PC-9 (cell line): ENCODE results near the gene STX1A. TPM values are rescaled to one million over a fixed set of nuclear protein-coding genes. Genes with fewer than 3 reads are reported as not detected.

Source experiments
- BruUV-seq: library from RNA; stranded (reverse); fragments of 400-500 nt; replicated peaks from 2 replicates; lab custom pipeline; 2021; lab: Mats Ljungman, UMichigan
- CTCF ChIA-PET: fragments of 300-600 bp; sonication (Branson Sonifier 250); formaldehyde crosslinking; loops from one replicate; lab custom pipeline; 2022; ENCODE audit warnings: antibody characterized with exemption; lab: Charles Lee
- POLR2A ChIA-PET: fragments of 300-600 bp; sonication (Branson Sonifier 250); formaldehyde crosslinking; loops from one replicate; lab custom pipeline; 2022; ENCODE audit warnings: antibody characterized with exemption; ENCODE audit not compliant: unreplicated experiment; lab: Charles Lee
- DNase-seq, 2 experiments: peaks; one replicate each; pipeline versions ENCODE4 v3.0.0 to v3.0.0-alpha.2; 2015 to 2022; ENCODE audit warnings: mixed read lengths in 1 of 2
- H2AFZ ChIP-seq: fragments of 200-600 bp; sonication (generic); 2 replicates; pipeline ENCODE4 v1.8.1; 2017; ENCODE audit warnings: antibody characterized with exemption
- H3F3A ChIP-seq: fragments of 200-600 bp; sonication (generic); 2 replicates; pipeline ENCODE4 v1.8.1; 2017; ENCODE audit warnings: antibody characterized with exemption, mild to moderate bottlenecking, low read depth; ENCODE audit not compliant: insufficient read depth
- H3K27ac ChIP-seq: fragments of 200-600 bp; sonication (generic); 2 replicates; pipeline ENCODE4 v1.6.1; 2016; ENCODE audit warnings: mixed run types
- H3K27me3 ChIP-seq: fragments of 200-600 bp; sonication (generic); 2 replicates; pipeline ENCODE4 v1.6.1; 2016; ENCODE audit warnings: low read depth, mixed run types; ENCODE audit not compliant: insufficient read depth
- H3K36me3 ChIP-seq: fragments of 200-600 bp; sonication (generic); 2 replicates; pipeline ENCODE4 v1.6.1; 2016; ENCODE audit warnings: low read depth, mixed run types
- H3K4me1 ChIP-seq: fragments of 200-600 bp; sonication (generic); replicated peaks from 2 replicates; pipeline ENCODE4 v1.6.1; 2016; ENCODE audit warnings: mixed run types; ENCODE audit not compliant: insufficient read depth
- H3K4me2 ChIP-seq: fragments of 200-600 bp; sonication (generic); 2 replicates; pipeline ENCODE4 v1.6.1; 2017; ENCODE audit warnings: mixed run types
- H3K4me3 ChIP-seq: fragments of 200-600 bp; sonication (generic); 2 replicates; pipeline ENCODE4 v1.6.1; 2016; ENCODE audit warnings: mixed run types
- H3K79me2 ChIP-seq: fragments of 200-600 bp; sonication (generic); 2 replicates; pipeline ENCODE4 v1.6.1; 2017; ENCODE audit warnings: low read depth, mixed run types
- H3K9me2 ChIP-seq: fragments of 200-600 bp; sonication (generic); 2 replicates; pipeline ENCODE4 v1.8.1; 2017; ENCODE audit warnings: mild to moderate bottlenecking; ENCODE audit not compliant: insufficient read depth
- H3K9me3 ChIP-seq: fragments of 200-600 bp; sonication (generic); 2 replicates; pipeline ENCODE4 v1.8.1; 2016; ENCODE audit warnings: low read depth; ENCODE audit not compliant: insufficient read depth
- H4K20me1 ChIP-seq: fragments of 200-600 bp; sonication (generic); 2 replicates; pipeline ENCODE4 v1.8.1; 2017; ENCODE audit not compliant: insufficient read depth
- CTCF ChIP-seq: fragments of 200-600 bp; sonication (generic); conservative IDR thresholded peaks from 2 replicates; pipeline ENCODE4 v1.6.1; 2017; ENCODE audit warnings: mixed run types, antibody characterized with exemption, mild to moderate bottlenecking, moderate library complexity
- EZH2 ChIP-seq: fragments of 200-600 bp; sonication (generic); IDR thresholded peaks from 2 replicates; pipeline ENCODE4 v1.8.0; 2017; ENCODE audit warnings: antibody characterized with exemption, low read depth
- intact Hi-C: fragments of 100-400 bp; cut with micrococcal nuclease; formaldehyde crosslinking; loops from one replicate; pipeline ENCODE4 v1.10.0; 2022; ENCODE audit not compliant: unreplicated experiment
- total RNA-seq: library from RNA; stranded (reverse); gene quantifications from 2 replicates; pipeline ENCODE4 v1.2.3, GENCODE V29; 2021

The STX1A gene
- total RNA-seq, 1 experiment from 2014 or later, result 39.1 TPM

- Histone ChIP-seq H3K36me3 (no peaks in the 10 kb centered on the region), H3K79me2 (no peaks in the 10 kb centered on the region), H3K9me2 (no peaks in the 10 kb centered on the region), H3K4me2 (no peak overlapping the region), H3K27ac (no peak overlapping the region), H3K27me3 (no peaks in the 10 kb centered on the region), H3K4me3 (no peak overlapping the region), H3F3A (peaks cover 17% of the 10 kb centered on the region; the same call in 1 of the 2 replicates), H2AFZ (no peak overlapping the region), H4K20me1 (no peaks in the 10 kb centered on the region), H3K9me3 (no peaks in the 10 kb centered on the region), H3K4me1 (0 out of 2 replicates have a peak, but pooled peaks cover under 1% of the 10 kb centered on the region)
- TF ChIP-seq CTCF, result no peak
- TF ChIP-seq EZH2, result no peak
- ChIA-PET POLR2A (no interaction called here), CTCF (no interaction called here)
- DNase-seq, result no peak
- BruUV-seq, result no TSS peak
- intact Hi-C loops, result loop anchor here (5.0 kb wide), 3 partner anchors 43 to 148 kb away; partner anchors contain the start of genes BAZ1B and STX1A
These were observed 49.5 kb downstream of the STX1A start for GRCh38 chr7:73669858-73670385.

GRCh38 chr7:73669288-73669701, 50.2 kb downstream of the STX1A start:
- CTCF ChIA-PET, result interaction anchor here (0.6 kb wide), 2 partner anchors 92 to 471 kb away, joined by 10 to 14 read pairs; no protein-coding TSS in a partner anchor

GRCh38 chr7:73668886-73669230, 50.6 kb downstream of the STX1A start:
- intact Hi-C loops, result loop anchor here (5.0 kb wide), 3 partner anchors 42 to 147 kb away; partner anchors contain the start of genes BAZ1B and STX1A
- Histone ChIP-seq H3K9me2 (no peaks in the 10 kb centered on the region), H4K20me1 (no peaks in the 10 kb centered on the region), H3K27me3 (no peaks in the 10 kb centered on the region), H3K36me3 (no peaks in the 10 kb centered on the region), H2AFZ (0 out of 2 replicates have a peak overlapping the region, but pooled peaks have one; percentile 73), H3F3A (peaks cover 16% of the 10 kb centered on the region; the same call in 1 of the 2 replicates), H3K4me3 (peak overlapping the region; percentile 40; the same call in 1 of the 2 replicates), H3K4me1 (0 out of 2 replicates have a peak, but pooled peaks cover 4% of the 10 kb centered on the region), H3K79me2 (no peaks in the 10 kb centered on the region), H3K27ac (no peak overlapping the region), H3K9me3 (no peaks in the 10 kb centered on the region), H3K4me2 (peak overlapping the region; percentile 75)
- DNase-seq, result no peak
- TF ChIP-seq CTCF, result no peak
- no peak for TF ChIP-seq EZH2
- CTCF ChIA-PET, result interaction anchor here (0.6 kb wide), 2 partner anchors 92 to 472 kb away, joined by 10 to 14 read pairs; no protein-coding TSS in a partner anchor
- POLR2A ChIA-PET, result no interaction called here
- BruUV-seq, result no TSS peak

More at GRCh38 chr7:73669288-73669701, 50.2 kb downstream of the STX1A start:
- H3K9me2 ChIP-seq, result no peaks in the 10 kb centered on the region
- no peak for TF ChIP-seq CTCF
- no peak for TF ChIP-seq EZH2
- peak overlapping the region; percentile 75; the same call in 1 of the 2 replicates for H3K4me2 ChIP-seq
- no peak overlapping the region for H2AFZ ChIP-seq
- no peaks in the 10 kb centered on the region for H3K9me3 ChIP-seq
- H3K4me3 ChIP-seq, result no peak overlapping the region
- 0 out of 2 replicates have a peak, but pooled peaks cover 4% of the 10 kb centered on the region for H3K4me1 ChIP-seq
- no peaks in the 10 kb centered on the region for H4K20me1 ChIP-seq
- no peaks in the 10 kb centered on the region for H3K27me3 ChIP-seq
- intact Hi-C loops, result loop anchor here (5.0 kb wide), 3 partner anchors 42 to 147 kb away; partner anchors contain the start of genes BAZ1B and STX1A
- H3K36me3 ChIP-seq, result no peaks in the 10 kb centered on the region
- H3F3A ChIP-seq, result peaks cover 16% of the 10 kb centered on the region; the same call in 1 of the 2 replicates
- POLR2A ChIA-PET, result no interaction called here
- no peak overlapping the region for H3K27ac ChIP-seq
- no peak for DNase-seq
- no peaks in the 10 kb centered on the region for H3K79me2 ChIP-seq
- BruUV-seq, result no TSS peak
